NCI-H128 (cell line): ENCODE data around the gene LRBA.

Experiments
- DNase-seq: peaks from one replicate; lab custom pipeline; 2025; ENCODE audit not compliant: unreplicated experiment; lab: John Stamatoyannopoulos, UW

The LRBA gene

GRCh38 chr4:150302553-150302952, 712.5 kb downstream of the LRBA start:
- DNase-seq, result no peak

GRCh38 chr4:150299816-150300215, 715.3 kb downstream of the LRBA start:
- no peak for DNase-seq

- peak; percentile 9 for DNase-seq
Observed at GRCh38 chr4:150297861-150298474, 717.1 kb downstream of the LRBA start.

GRCh38 chr4:150289881-150290280, 725.2 kb downstream of the LRBA start:
- no peak for DNase-seq

DNA sequence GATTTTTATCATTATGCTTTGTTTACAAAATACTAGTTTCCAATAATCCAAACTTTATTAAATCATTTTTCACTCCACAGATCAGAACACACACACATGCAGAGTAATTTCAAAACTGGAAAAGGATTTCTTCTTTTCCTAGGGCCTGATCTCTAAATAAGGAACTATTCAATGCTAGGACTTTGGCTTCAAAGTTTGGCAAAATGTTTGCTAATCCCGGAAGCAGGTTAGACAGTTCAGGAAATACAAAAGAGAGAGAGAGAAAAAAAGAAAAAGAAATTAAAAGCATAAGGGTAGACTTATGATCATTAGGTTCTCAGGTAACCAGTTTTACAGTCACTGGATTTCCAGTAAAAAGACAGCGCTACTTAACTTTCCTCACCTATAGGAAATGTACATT, 725.9 kb downstream of the LRBA start:
- no peak for DNase-seq

DNA sequence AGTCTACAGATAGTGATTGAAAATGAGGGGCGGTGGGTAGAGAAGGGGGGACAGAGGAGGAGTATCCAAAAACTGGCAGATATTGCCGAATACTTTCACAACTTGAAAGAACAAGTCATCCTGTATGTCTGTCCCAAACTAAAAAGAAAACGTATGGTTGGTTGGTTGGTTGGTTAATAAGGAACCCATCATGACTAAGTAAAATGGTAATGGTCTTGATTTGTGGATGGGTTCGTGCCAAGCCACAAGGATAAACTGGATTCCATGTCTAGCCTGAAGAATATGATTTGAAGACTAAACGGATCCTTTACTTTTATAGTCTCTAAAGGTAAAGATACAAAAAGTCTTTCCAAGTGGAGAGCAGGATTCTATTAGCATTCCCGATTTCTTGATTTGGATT, 728.4 kb downstream of the LRBA start:
- DNase-seq, result no peak

- no peak for DNase-seq
Observed at GRCh38 chr4:150283689-150284088, 731.4 kb downstream of the LRBA start.

GRCh38 chr4:150280975-150281374, 734.1 kb downstream of the LRBA start:
- no peak for DNase-seq

GRCh38 chr4:150280081-150280895, 734.8 kb downstream of the LRBA start:
- no peak for DNase-seq

GRCh38 chr4:150278206-150278605, 736.9 kb downstream of the LRBA start:
- no peak for DNase-seq

DNA sequence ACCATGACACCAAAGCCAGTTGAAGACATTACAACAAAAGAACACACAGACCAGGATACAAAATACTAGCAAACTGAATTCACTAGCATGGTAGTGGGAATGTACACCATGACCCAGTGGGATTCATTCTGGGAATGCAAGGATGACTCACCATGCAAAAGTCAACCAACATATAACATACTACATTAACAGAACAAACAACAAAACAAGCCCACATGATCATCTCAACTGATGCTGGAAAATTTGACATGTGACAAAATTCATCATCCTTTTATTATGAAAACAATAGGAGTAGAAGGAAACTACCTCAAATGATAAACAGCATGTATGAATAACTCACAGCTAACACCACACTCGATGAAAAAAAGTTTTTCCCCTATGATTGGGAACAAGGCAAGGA, 746.6 kb downstream of the LRBA start:
- DNase-seq, result no peak

- DNase-seq, result no peak
Observed at GRCh38 chr4:150265806-150266205, 749.3 kb downstream of the LRBA start.

DNA sequence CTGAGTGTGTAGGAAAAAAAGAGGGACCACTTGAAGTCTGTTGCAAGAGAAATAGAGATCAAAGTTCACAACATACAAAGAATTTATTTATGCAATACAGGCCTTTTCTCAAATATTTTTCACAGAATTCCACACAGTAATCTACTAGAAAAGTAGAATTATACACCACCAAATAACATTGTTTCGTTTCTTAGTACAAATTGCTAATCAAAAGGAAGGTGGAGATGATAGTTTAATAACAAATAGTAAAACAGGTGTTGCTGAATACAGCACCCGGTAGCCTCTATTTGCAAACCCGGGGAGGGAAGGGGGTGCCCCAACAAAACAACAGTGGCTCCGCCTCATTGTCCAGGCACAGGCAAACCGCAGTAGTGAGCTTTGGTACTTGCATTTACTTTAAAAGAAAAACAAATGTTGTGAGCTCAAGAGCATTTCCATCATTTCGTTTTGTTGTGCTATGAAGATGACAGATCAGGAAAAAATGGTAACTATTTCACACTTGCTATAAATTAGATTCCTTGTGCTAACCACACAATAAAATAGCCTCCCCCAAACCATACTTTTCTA, 750.4 kb downstream of the LRBA start:
- no peak for DNase-seq

DNA sequence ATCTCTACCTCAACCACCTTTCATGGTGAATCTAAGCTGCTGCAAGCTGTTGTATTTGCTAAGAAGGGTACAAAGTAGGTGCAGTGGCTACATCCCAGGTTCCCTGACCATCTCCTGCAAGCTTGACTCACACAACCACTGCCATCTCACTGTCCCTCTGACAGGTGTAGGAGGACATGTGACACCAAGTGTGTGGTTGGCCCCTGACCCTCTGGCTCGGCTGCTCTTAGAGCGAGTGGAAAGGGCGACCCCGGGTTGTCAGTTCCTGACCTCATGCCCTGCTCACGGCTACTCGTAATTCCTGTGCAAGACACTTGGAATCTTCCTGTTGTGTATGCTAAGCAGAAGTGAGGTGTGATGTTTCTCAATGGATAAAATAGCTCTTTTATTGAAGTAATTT, 752.5 kb downstream of the LRBA start:
- no peak for DNase-seq

DNA sequence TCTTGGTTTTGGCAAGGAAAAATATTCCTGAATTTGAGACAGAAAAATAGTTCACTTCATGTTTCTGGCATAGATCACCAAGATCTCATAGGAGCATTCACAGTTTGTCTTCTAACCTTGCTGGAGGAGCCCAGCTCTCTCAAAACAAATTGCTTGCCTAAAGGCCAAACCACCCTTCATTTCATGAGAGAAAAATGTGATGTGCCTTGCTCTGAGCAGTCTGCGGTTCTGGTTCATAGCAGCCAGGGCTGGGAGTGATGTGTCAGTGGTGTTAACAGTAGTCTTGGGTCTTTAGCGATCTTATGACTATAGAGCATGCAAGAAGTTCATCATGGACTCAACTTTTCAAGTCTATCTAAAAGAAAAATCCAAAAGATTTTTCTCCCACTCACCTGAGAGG, 753.5 kb downstream of the LRBA start:
- DNase-seq, result no peak

- no peak for DNase-seq
Observed at GRCh38 chr4:150259861-150260567, 755.1 kb downstream of the LRBA start.

GRCh38 chr4:150258569-150258968, 756.5 kb downstream of the LRBA start:
- DNase-seq, result no peak

GRCh38 chr4:150256841-150257730, 758.0 kb downstream of the LRBA start:
- no peak for DNase-seq

- DNase-seq, result no peak
Observed at GRCh38 chr4:150256225-150256620, 758.9 kb downstream of the LRBA start.

GRCh38 chr4:150255610-150256224, 759.4 kb downstream of the LRBA start:
- no peak for DNase-seq
